Measurements from ENCODE around the gene COA1. TPM values are rescaled to one million over a fixed set of nuclear protein-coding genes. Genes with fewer than 3 reads are reported as not detected.
A peak's percentile ranks its signal among the peaks of the same experiment; 100 is the strongest.

Gene COA1
- total and polyA plus RNA-seq, 9 of the 15 experiments (the other 6 are each of a cell fraction or from before 2014, with no cell fraction given), result 98.9 to 463 (median 181) TPM

GRCh38 chr7:43756368-43757072, 27.2 kb upstream of the COA1 start (continued):
- TF ChIP-seq, protein P1, sequence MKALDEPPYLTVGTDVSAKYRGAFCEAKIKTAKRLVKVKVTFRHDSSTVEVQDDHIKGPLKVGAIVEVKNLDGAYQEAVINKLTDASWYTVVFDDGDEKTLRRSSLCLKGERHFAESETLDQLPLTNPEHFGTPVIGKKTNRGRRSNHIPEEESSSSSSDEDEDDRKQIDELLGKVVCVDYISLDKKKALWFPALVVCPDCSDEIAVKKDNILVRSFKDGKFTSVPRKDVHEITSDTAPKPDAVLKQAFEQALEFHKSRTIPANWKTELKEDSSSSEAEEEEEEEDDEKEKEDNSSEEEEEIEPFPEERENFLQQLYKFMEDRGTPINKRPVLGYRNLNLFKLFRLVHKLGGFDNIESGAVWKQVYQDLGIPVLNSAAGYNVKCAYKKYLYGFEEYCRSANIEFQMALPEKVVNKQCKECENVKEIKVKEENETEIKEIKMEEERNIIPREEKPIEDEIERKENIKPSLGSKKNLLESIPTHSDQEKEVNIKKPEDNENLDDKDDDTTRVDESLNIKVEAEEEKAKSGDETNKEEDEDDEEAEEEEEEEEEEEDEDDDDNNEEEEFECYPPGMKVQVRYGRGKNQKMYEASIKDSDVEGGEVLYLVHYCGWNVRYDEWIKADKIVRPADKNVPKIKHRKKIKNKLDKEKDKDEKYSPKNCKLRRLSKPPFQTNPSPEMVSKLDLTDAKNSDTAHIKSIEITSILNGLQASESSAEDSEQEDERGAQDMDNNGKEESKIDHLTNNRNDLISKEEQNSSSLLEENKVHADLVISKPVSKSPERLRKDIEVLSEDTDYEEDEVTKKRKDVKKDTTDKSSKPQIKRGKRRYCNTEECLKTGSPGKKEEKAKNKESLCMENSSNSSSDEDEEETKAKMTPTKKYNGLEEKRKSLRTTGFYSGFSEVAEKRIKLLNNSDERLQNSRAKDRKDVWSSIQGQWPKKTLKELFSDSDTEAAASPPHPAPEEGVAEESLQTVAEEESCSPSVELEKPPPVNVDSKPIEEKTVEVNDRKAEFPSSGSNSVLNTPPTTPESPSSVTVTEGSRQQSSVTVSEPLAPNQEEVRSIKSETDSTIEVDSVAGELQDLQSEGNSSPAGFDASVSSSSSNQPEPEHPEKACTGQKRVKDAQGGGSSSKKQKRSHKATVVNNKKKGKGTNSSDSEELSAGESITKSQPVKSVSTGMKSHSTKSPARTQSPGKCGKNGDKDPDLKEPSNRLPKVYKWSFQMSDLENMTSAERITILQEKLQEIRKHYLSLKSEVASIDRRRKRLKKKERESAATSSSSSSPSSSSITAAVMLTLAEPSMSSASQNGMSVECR (CRISPR knock-in tag; IDR thresholded peaks at IDR 0.05), result no peak
- TF ChIP-seq RAD51 (IDR thresholded peaks at IDR 0.05; ENCODE audit: borderline replicate concordance, low read depth), result no peak
- no peak for TF ChIP-seq ILF3 (IDR thresholded peaks at IDR 0.05; ENCODE audit: borderline replicate concordance)
- TF ChIP-seq TFAM (CRISPR knock-in tag; conservative IDR thresholded peaks at IDR 0.05), result no peak
- TF ChIP-seq CAMTA2 (CRISPR knock-in tag; conservative IDR thresholded peaks at IDR 0.05), result no peak
- TF ChIP-seq ERF (CRISPR knock-in tag; IDR thresholded peaks at IDR 0.05), result no peak
- no peak for TF ChIP-seq ZBTB1 (CRISPR knock-in tag; IDR thresholded peaks at IDR 0.05; ENCODE audit: borderline replicate concordance, low read depth)
- no peak for TF ChIP-seq DDX20 (tag; IDR thresholded peaks at IDR 0.05; ENCODE audit: low read depth)
- peak; percentile 81 for TF ChIP-seq MAFF (IDR thresholded peaks at IDR 0.05; ENCODE audit: low read length)
- 0 out of 2 replicates have a peak, but pooled peaks have one; percentile 32 for TF ChIP-seq SMARCC2 (IDR thresholded peaks at IDR 0.05; ENCODE audit: low read depth)
- peak; percentile 10 for TF ChIP-seq TBP (optimal IDR thresholded peaks at IDR 0.05; ENCODE audit: low read depth, low read length)
- no peak for TF ChIP-seq ZNF239 (CRISPR knock-in tag; IDR thresholded peaks at IDR 0.05)
- peak; percentile 14 for TF ChIP-seq NEUROD1 (IDR thresholded peaks at IDR 0.05; ENCODE audit: borderline replicate concordance, low read depth, low read length, partially characterized antibody)
- 0 out of 4 replicates have a peak, but pooled peaks of 1 of the 2 experiments have one; percentile 39 for TF ChIP-seq ZNF639 (CRISPR knock-in tag; conservative IDR thresholded peaks at IDR 0.05 in 1 of 2, IDR thresholded peaks at IDR 0.05 in 1 of 2)
- TF ChIP-seq BHLHE40 (IDR thresholded peaks at IDR 0.05; ENCODE audit: low read length), result no peak
- no peak for TF ChIP-seq NR2C2 (CRISPR knock-in tag; IDR thresholded peaks at IDR 0.05)
- peak; percentile 40; the same call in 1 of the 2 replicates for TF ChIP-seq NR2C2 (tag; IDR thresholded peaks at IDR 0.05)
- TF ChIP-seq RCOR1 (IDR thresholded peaks at IDR 0.05; ENCODE audit: borderline replicate concordance in 1 of 2, low read depth in 2 of 2, low read length in 2 of 2), result peak; percentile 44 to 76; a peak in 3 of 4 replicates
- no peak for TF ChIP-seq ZNF589 (CRISPR knock-in tag; IDR thresholded peaks at IDR 0.05; ENCODE audit: low read depth)
- TF ChIP-seq SMC3 (conservative IDR thresholded peaks at IDR 0.05; ENCODE audit: insufficient read depth, low read depth, low read length), result no peak
- TF ChIP-seq HDAC3 (IDR thresholded peaks at IDR 0.05; ENCODE audit: borderline replicate concordance, partially characterized antibody), result no peak
- TF ChIP-seq C11orf30 (IDR thresholded peaks at IDR 0.05; ENCODE audit: low read depth), result peak; percentile 91
- TF ChIP-seq NCOA4 (IDR thresholded peaks at IDR 0.05; ENCODE audit: partially characterized antibody), result no peak
- TF ChIP-seq CBFB (CRISPR knock-in tag; IDR thresholded peaks at IDR 0.05), result no peak
